HG02840 (cell line): ENCODE measurements around the gene RAPGEF1.
"Not testable (repeated sequence)": the region's sequence is repeated elsewhere in the genome, so short reads cannot be mapped to it uniquely, and the experiment has no call there.

Experiments
- ATAC-seq: cut with Tn5 transposase; IDR thresholded peaks from one replicate; pipeline ENCODE4 v1.9.1; 2021; ENCODE audit warnings: mild to moderate bottlenecking, moderate library complexity, moderate number of reproducible peaks; ENCODE audit not compliant: unreplicated experiment, low FRiP score

Gene RAPGEF1

DNA sequence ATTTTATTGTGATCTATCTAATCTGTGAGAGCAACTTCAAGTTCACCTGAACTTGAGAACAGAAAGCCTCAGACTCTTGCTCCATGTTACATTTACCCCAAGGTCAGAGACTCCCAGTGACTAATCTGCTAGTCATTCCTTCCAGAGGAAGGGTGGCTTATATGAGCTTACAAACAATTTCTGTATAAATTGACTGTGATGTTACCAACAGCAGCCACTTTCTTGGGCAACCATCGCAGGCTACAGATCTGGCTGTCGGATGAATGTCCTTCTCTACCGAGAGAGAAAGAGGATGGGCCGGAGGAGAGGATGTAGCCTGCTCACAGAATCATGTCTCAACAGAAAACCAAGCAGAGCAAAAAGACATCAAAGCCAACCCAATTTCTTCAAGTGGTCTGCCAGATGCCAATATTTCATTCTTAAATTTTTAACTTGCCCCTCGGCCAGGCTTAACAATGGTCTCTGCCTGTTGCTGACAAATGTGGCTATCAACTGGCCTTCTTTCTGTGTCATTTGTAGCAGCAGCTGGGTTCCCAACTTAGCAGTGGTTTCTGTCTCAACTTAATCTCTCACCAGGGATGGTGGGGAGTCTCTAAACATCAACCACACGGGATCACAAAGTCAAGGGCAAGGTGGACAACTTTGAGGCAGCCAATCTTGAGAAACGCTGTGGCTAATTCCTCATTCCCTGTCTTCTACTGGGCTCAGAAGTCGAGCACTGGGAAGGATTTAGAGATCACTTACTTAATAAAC lies 81.3 kb downstream of the RAPGEF1 start:
- ATAC-seq, result no peak

DNA sequence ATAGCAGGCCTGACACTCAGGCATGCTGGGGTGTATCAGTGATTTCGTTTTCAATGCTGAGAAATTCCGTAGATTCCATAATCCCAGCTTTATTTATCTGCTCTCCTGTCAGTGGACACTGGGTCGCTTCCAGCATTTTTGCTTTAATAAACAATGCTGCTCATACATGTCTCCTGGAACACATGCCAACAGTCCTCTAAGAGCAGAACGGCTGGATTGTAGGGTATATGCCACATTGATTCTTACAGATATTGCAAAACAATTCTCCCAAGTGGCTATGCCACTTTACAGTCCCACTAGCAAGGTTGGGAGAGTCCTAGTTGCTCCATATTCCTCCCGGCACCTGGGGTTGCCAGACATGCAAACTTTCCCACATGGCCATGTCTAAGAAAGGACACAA lies 81.9 kb downstream of the RAPGEF1 start:
- no peak for ATAC-seq

DNA sequence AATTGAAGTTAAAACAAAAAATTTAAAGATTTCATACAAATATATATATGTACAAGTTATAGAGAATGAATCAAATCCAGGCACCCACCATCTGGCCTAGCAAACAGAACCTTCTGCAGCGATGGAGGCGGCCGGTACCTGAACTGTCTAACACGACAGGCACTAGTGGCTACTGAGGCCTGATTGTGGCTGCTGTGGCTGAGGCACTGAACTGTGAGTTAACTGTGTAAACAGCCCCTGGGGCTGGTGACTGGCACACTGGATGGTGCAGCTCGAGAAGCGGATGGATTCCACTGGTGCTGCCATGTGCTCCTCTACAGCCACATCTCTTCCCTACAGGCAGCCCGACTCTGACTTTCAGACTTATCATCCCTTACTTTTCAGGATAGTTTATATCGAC lies 82.4 kb downstream of the RAPGEF1 start:
- ATAC-seq, result no peak

DNA sequence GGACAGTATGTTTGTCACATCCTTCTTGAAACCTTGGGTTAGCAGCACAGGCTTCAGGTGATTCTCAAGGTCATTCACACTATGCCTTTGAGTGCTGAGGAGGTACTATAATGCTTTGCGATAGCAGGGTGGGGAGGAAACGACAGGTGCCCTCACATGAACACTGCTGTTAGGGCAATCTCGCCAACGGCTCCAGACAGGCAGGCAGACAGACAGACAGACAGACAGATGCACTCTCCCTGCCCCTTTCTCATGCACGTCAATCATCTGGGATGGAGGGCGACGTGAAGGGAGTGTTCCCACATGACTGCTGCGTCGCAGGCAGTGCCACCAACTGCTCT lies 82.9 kb downstream of the RAPGEF1 start:
- no peak for ATAC-seq

DNA sequence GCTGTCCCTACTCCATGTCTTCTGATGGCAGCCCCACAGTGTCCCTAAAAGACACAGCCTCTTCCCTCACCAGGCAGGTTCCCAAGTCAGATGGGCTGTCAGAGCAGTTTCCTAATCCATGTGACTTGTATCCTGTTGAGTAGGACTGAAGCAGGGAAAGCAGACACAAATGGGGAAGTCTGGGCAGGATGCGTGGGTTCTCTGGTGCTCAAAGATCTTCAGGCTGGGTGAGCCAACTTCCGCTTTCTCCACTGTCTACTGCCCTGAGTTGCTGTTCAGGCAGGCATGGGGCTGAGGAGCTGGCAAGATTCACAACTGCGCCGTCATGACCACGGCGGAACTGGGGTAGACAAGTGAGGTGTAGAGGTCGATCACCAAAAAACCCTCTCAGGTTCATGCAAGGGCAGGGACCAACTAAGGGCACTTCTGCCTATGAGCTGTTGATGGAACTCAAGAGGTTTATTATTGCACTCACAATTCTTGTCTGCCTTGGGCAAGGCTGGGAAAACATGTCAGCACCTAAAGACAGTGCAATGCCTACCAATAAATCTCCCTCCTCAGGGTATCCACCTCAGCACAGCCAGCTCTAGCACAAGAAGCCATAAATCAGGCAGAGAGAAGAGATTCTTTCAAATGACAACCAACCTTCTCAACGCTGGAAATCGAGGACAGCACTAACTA lies 83.4 kb downstream of the RAPGEF1 start:
- peak; percentile 60 for ATAC-seq

DNA sequence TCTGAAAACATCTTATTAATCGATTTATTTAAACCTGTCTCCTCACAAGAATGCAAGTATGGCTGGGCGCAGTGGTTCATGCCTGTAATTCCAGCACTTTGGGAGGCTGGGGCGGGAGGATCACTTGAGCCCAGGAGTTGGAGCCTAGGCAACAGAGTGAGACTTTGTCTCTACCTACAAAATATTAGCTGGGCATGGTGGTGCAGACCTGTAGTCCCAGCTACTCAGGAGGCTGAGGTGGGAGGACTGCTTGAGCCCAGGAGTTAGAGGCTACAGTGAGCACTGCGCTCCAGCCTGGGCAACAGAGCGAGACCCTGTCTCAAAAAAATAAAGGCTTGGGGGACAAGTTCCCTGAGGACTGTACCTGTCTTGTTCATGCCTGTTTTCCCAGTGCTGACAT lies 85.5 kb downstream of the RAPGEF1 start:
- ATAC-seq, result not testable (repeated sequence)

DNA sequence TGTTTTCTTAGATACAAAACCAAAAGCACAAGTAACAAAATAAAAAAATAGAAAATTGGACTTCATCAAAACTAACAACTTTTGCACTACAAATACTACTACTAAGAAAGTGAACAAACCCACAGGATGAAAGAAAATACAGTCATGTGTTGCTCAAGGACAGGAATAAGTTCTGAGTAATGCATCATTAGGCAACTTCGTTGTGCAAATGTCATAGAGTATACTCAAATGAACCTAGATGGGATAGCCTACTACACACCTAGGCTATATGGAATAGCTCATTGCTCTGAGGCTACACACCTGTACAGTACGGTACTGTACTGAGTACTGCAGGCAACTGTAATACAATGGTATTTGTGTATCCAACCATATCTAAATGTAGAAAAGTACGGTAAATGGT lies 88.3 kb downstream of the RAPGEF1 start:
- ATAC-seq, result no peak

DNA sequence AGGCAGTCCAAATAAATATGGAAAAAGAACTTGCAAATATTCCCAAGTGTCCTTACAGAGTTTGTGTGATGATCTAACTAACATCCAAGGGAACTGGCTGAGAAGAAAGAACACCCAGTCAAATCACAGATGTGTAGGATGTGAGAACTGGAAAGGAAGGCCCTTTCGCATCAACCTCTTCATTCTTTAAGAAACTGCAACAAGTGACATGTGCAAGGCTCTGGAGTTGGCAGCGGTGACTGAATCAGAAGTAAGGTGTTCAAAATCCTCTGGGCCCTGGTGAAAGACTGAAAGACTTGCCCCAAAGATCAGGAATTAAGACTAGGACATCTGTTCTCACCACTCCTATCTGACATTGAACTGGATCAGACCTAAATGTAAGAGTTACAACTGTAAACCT lies 88.7 kb downstream of the RAPGEF1 start:
- ATAC-seq, result no peak

DNA sequence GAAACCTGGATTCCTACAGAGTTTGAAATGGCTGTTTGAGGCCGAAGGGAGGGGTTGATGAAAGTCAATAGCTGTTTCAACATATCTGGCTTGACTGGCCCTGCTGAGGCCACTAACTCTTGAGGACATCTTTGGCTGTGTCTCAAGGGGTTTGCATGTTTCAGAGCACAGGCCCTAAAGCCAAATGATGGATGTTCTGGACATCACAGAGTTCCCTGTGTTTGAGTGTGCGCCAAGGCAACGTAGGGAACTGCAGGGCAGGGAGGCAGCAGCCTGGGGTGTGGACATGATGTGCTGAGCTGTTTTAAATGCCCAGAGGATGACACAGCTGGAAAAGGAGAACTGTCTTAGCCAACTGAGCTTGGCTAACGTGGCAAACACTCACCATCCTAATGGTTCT lies 89.6 kb downstream of the RAPGEF1 start:
- ATAC-seq, result no peak

DNA sequence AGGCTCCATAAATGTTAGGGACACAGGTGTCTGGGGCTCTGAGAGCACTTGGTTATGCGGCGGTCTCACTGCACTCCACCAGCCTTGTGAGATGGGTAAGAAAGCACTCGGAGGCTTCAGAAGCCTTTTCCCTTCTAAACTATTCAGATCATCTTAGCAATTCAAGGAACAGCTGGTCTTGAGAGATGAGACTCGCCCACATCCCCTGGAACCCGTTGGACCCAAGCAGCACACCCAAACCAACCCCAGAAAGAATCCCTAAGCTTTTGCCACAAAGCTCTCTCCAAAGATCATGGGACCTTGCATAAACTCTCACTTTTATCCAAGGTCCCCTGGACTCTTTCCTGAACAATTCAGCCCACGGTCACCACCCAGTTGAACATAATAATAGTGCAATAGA lies 90.2 kb downstream of the RAPGEF1 start:
- ATAC-seq, result no peak

DNA sequence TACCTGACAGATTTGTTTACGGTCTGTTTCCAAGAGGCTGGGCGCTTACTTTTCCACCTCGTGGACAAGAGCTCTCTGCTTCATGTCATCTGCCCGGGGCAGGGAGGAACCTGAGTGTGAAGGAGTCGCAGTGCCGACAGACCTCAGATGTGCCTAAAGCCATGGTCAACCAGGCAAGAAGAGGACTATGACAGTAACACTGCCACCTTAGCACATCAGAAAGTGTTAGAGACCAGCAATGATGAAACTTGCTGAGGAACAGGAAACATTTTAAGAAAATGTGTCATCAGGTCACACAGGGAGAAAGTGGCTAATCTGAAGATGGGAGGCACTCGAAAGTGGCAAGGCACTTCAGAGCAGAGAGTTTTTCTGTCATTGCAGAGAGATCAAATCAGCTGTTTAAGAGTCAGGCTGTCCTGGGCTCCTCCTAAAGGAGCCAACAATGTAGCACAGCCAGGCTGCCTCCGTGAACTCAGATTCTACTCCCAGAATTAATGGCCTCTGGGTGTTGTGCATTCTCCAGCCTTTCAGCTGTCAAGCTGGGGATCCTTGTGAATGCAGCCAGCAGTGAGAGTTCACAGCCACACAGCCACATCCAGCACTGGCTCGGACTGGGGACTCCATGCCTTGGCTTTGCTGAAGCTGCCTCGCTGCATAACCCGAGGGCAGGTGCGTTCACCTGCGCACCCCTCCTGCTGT lies 94.6 kb downstream of the RAPGEF1 start:
- ATAC-seq, result no peak

DNA sequence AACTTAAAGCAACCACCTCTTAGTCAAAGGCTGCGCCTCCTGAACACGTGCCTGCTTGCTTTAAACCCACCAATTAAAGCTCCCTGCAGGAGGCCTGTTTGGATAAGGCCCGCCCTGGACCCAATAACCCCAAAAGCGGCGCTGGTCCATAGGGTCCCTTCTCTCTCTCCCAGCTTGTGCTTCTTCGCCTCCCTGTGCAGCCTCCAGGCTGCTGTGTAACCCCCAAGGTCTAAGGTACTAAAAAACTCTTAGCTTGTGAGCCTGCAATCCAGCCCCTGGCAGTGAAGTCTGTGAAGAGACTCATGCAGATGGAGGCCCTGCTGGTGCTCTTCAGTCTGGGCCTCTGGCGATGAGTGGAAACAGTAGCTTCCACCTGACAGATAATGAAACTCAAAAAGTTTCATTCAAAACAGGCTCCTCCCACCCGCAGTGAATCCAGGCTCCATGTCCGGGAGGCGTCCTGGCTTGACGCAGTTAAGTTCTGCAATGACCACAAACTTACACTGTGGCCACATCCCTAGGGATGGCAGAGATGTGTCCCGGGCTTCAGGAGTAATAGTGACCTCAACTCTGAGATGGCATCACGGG lies 97.3 kb downstream of the RAPGEF1 start:
- no peak for ATAC-seq

DNA sequence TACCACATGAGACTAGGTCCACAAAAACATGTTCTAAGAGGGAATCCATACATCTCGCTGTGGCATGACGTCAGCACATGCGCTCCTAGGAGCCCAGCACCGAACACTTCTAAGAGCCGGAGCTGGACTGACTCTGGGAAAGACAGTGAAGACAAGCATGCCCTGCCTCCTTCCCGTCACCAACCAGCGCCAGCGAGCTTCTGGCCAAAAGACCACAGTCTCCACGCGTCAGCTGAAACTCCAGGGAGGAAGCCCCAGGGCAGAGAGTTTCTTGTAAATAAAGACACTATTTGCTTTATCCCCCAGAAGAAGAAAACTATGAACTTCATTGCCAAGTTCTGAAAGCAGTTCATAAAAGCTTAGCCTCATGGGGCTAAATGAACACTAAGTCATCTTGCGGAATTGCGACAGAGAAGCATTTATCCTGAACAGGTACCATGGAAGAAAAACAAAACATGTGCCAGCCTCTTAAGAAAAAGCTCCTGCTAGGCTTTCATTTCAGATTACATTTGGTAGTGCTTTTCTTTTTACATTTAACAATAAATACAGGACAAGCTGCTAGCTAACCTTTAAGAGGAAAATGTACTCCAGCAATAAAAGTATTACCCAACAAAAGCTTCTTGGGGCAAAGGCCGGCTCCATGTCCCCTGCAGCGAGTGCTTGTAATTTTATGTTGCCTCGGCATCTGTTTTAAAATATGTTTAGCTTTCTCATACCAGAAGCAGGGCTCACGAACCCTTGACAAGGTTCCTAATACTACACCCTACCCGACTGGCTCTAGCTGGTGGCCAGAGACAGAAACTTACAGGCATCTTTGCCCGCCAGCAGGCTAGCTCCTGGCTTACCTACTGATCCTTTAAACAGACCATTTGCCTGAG lies 98.0 kb downstream of the RAPGEF1 start:
- no peak for ATAC-seq

DNA sequence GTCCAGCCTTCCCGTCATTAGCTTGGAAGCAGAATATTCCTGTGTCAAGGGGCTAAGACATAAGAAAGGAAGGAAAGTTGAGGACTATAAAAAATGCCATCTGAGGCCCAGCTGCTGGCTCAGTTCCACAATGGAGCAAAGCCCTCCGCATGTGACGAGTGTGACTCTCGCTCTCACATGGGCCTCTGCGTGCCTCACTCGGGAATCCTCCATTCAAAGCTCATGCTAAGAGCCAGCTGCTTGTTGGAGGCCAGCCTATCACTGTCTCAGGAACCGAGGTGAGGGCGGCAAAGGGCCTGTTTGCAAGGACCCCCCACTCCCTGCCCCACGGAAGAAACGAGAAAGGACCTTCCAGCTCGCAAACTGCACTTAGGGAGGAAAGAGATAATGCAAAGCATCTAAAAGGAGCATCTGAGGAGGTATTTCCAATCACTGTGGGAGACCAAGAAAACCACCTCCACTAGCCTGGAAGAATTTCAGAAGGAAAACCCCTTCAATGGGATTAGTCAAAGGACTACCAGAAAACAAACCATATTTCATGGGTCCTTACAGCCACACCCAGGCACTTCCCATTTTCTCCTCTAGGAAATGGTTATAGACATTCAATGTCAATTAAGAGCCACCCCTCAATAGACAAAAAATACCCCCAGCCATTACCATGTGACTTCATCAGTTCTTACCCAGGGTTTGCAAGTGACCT lies 99.3 kb downstream of the RAPGEF1 start:
- no peak for ATAC-seq

DNA sequence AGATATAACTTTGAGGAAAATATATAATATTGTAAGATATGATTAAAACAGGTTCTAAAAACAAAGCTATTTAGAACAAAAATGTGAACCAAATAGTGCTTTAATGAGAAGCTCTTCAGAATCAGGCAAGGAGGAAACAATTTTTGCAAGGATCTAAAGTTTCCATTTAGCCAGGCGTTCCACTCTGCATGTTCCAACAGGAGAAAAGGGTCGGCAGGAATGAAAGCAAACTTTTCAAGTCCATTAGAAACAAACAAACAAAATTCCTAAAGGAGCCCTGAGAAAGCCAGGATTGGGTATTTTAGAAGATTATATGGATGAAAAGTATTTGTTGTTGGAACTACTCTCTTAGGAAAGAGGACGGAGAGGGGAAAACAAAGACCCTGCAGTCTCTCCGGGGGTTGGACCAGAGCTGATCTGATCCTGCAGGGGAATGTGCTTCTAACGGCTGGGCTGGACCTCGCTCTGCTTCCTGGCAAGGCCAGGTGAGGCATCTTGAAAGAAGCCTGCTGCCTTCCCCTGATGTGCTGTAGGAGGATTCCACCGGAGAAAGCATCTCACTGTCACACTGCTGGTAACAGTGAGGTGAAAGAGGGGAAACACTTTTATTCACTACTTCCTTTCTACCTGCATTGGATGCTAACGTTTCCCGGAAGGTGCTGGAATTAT lies 100.0 kb downstream of the RAPGEF1 start:
- no peak for ATAC-seq

DNA sequence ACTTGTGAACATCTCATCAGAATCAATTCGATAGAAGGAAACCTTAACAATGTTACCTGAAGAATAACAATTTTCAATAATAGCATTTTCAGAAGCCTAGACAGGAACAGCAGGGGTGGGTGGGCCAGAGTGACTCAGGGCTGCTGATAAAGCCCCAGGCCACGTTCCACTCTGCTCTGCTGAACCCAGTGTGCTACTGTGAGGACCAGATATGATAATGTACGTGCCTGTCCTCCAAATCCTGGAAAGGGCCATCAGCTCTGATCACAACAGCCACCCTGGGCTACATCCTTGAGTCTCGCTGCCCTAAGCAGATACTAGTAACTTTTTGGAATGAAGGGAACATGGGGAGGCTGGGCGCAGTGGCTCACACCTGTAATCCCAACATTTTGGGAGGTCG lies 103.3 kb downstream of the RAPGEF1 start:
- ATAC-seq, result no peak

DNA sequence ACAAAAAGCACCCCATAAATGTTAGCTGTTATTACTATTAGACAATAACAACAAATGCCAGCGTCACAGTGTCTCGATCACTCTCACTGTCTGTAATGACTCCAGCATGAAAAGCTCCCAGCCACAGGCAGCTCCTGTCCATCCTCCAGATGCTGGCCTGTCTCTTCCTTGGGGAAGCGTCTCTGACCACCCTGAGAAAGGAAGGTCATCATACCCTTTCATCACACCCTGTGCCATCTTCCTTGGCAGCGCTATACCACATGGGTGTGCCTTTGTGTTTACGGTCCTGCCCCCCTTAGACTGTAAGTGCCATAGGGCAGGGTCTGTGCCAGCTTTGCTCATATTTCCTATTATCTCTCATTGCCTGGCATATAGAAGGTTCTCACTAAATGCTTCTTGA lies 104.0 kb downstream of the RAPGEF1 start:
- no peak for ATAC-seq

DNA sequence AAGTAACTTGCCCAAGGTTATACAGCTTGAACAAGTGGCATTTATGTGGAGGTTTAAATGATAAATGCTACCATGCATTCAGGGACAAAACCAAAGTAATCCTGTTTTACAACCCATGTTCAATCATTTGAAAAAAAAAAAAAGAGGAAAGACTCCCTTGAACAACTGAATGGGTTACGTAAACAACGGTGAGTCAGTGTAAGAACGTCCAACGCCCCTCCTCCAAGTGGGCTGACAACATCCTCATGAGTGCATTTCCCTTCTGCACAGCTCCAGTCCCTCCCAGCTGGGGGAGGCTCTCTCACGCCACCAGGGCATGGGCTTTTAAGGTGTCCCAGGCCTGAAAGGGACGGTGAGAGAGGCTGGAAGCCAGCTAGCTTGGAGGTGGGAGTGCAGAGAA lies 104.6 kb downstream of the RAPGEF1 start:
- no peak for ATAC-seq

DNA sequence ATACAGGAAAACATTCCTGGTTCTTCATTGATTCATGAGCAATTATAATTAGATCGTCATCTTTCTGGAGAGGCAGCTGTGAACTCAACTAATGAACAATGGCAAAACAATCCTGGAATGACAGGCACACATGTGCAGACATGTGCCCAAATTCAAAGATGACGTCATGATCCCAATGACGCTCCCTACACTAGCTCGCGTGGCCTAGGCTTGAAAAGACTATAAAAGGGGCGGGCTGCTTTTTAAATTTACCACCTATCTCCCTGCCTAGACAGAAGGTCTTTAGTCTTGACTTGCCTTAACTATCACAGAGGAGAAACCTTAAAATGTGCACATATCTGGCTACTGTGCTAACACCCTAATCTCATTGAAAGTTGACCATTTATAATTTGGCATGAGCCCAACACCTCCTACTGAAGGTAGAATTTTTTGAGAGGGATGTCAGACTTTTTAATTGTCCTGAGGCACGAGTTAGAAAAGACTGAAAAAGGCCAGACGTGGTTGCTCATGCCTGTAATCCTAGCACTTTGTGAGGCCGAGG lies 106.3 kb downstream of the RAPGEF1 start:
- ATAC-seq, result no peak
